Activated naive CD8-positive, alpha-beta T cell (primary cell): ENCODE results near the gene SCD5.

Experiments
- H3K27ac Mint-ChIP-seq: one replicate; pipeline ENCODE4 v1.8.0; 2021; ENCODE audit warnings: mixed read lengths
- H3K27me3 Mint-ChIP-seq: one replicate; pipeline ENCODE4 v1.8.0; 2021; ENCODE audit warnings: mixed read lengths
- H3K36me3 Mint-ChIP-seq: one replicate; pipeline ENCODE4 v1.8.0; 2021; ENCODE audit warnings: mixed read lengths
- H3K4me1 Mint-ChIP-seq: one replicate; pipeline ENCODE4 v1.8.0; 2021; ENCODE audit warnings: low read depth, mixed read lengths
- H3K4me3 Mint-ChIP-seq: one replicate; pipeline ENCODE4 v1.8.0; 2021; ENCODE audit warnings: mild to moderate bottlenecking, mixed read lengths
- H3K9me3 Mint-ChIP-seq: one replicate; pipeline ENCODE4 v1.8.0; 2021; ENCODE audit warnings: low read depth, mixed read lengths

SCD5 gene

DNA sequence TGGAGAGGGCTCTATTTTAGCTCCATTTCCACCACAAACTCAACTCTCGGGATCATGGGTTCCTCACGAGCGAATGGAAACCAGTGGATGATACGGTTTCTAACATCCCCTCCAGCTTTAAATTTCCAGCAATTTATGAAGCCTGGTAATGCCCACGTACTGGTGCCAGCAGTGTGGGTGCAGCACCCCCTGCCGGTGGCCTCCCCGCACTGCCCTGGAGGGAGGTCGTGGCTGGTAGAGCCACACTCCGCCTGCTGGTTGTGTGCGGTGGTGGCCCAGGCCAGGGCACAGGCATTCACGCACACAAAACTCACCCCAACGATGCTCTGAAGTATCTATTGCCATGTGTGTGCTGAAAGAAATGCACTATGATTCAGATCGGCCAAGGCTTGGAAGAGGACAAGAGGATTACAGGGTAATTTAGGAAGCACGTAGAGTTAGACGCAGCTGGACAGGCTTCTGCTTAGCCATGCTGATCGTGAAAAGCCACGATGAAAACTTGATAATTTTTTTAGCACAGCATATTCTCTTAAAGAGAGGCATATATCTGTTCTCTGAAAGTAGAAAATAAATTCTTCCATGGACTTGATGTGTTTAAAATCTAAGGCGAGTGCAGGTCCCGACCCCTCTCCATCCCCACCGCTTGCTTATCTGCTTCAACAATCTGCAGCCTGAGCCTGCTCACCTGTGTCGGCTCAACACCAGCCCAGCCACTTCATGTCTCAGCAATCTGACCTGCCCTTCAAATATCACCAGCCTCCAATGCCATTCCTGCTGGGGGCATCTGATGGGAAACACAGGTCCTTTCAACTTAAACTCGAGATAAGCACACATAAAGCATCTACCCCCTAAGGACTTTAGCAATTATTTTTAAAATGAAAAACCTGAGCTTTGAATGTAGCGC lies 59.1 kb downstream of the SCD5 start:
- Mint-ChIP-seq H3K27me3 (no peaks in the 10 kb centered on the region), H3K4me3 (no peak overlapping the region), H3K27ac (no peak overlapping the region), H3K36me3 (no peaks in the 10 kb centered on the region), H3K9me3 (no peaks in the 10 kb centered on the region), H3K4me1 (no peaks in the 10 kb centered on the region)

DNA sequence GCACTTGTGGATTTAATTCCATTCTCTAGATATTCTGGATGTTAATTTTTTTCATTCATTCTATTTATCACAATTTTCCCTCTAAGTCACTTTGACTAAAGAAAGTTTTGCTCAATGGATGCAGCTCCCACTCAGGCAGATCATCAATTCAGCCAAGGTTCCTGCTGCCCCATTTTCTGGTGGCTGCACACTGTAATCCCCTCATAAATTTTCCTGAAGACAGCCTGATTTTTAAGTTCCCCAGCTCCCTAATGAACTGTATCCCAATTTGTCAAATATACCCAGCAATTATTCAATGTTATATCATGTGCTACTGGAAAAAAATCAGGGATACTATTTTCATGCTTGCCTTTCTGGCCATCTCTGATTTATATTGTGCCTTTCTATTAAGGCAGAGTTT lies 61.2 kb downstream of the SCD5 start:
- no peak overlapping the region for H3K27ac Mint-ChIP-seq
- no peak overlapping the region for H3K4me3 Mint-ChIP-seq
- H3K9me3 Mint-ChIP-seq = no peaks in the 10 kb centered on the region
- no peaks in the 10 kb centered on the region for H3K4me1 Mint-ChIP-seq
- no peaks in the 10 kb centered on the region for H3K27me3 Mint-ChIP-seq
- no peaks in the 10 kb centered on the region for H3K36me3 Mint-ChIP-seq

DNA sequence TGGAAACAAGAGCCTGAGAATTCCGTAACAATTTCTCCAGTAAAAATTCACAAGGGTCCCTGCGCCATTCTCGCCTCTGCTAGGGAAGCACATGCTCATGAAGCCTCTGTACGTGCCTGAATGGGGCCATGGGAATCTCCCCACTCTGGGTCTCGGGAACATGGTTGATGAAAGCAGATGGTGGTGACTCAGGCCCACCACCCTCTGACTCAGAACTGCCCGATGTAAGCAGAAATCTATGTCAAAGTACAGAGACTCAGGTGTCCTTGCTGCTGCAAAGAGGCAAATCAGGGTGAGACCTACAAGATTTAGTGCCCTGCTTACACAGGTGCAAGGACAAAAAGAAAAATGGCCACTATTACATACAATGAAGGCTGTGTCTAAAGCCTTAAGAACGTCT lies 65.0 kb downstream of the SCD5 start:
- Mint-ChIP-seq H3K9me3 (no peaks in the 10 kb centered on the region), H3K27me3 (no peaks in the 10 kb centered on the region), H3K36me3 (no peaks in the 10 kb centered on the region), H3K4me1 (no peaks in the 10 kb centered on the region), H3K27ac (no peak overlapping the region), H3K4me3 (no peak overlapping the region)

DNA sequence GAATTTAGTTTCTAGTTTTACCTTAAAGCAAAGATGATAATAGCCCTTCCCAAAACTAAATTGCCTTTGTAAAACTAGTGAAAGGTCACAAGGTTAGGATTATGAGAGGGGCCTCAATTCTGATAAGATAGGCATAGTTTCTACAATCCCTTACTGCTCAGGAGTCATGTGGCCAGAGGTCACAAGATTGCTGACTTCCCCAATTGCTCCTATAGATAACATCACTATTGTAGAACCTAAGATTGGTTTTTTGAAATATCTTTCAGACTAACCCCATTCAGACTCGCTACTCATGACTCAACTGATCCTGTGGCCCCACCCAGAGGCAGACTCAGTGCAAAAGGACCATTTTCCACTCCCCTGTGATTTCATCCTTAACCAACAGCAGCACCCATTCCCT lies 70.3 kb downstream of the SCD5 start:
- Mint-ChIP-seq H3K4me1 (no peaks in the 10 kb centered on the region), H3K27ac (no peak overlapping the region), H3K36me3 (no peaks in the 10 kb centered on the region), H3K27me3 (no peaks in the 10 kb centered on the region), H3K9me3 (no peaks in the 10 kb centered on the region), H3K4me3 (no peak overlapping the region)

DNA sequence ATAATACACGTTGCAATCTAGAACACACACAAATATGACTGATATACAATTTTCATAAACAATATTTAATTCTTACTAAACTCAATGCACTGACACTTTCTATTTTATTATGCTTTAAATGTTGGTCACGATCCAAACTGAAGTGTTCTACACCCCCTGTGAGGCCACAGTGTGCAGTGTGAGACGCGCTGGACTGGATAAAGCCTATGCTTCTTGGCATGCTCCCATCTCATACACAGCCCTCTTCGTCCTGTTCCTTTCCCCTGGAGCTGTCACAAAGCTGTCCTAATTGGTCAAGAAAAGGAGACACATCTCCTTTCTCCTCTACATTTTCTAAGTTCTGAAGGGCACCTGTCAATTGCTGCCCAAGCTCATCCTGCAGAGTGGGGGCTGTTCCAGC lies 72.0 kb downstream of the SCD5 start:
- Mint-ChIP-seq H3K27me3 (no peaks in the 10 kb centered on the region), H3K9me3 (no peaks in the 10 kb centered on the region), H3K4me3 (no peak overlapping the region), H3K36me3 (no peaks in the 10 kb centered on the region), H3K4me1 (no peaks in the 10 kb centered on the region), H3K27ac (no peak overlapping the region)

DNA sequence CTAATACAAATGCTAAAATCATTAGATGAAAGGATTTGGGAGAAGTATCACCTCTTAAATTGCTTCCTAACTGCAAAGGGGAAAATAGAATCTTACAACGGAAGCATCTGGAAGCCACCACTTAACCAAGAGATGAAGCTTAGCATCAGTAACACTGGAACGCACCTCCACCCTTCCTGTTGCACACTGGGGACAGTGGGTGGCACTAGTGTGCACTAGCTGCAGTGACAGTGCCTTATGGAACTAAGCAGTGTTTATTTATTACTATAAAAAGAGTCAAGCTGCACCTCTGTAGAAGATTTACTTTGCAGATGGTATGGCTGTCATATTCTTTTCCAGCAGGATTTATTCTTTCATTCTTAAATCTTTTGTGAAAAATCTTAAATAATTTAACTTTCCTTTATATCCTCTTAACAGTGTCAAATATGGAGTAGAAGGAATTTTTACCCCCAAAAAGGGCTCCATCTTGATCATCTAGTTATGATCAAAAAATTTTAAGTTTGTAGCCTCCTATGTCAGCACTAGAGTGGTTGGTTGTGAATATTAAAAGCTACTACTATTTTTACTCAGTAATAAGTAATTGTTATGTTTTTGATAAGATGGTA lies 76.7 kb downstream of the SCD5 start:
- no peak overlapping the region for H3K27ac Mint-ChIP-seq
- no peak overlapping the region for H3K4me3 Mint-ChIP-seq
- H3K4me1 Mint-ChIP-seq = no peaks in the 10 kb centered on the region
- no peaks in the 10 kb centered on the region for H3K36me3 Mint-ChIP-seq
- no peaks in the 10 kb centered on the region for H3K9me3 Mint-ChIP-seq
- no peaks in the 10 kb centered on the region for H3K27me3 Mint-ChIP-seq

DNA sequence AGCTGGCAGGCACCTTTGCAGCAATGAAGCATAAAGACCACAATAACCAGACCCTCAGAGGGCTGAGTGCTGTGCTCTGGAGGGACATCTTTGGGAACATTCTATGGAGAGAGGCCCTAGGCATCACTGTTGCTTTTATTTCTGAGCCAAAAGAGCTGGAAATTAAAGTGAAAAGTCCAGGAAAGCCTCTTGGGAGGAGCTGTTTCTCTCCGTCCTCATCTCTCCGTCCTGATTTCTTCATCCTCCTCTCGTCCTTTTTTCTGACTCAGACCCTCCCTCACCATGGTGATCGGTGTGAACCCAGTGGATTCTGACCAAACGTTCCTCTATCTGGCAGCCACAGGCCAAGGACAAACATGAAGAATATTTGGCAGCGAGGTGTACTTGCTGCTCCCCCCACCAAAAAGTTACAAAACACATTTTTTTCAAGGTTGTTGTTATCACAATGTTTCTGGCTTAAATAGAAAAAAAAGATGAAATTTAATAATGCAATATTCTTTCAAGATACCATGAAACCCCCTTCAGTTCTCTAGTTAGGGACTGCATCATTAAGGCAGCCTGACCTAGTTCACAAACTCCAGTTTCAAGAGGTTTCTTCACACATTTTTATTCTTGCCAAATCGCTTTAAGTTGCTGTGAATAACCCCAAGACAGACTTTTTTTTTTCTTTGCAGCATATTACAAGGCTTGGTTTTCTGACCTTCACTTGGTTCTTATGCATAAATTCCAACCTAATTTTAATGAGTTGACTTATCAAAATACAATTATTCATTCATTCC lies 80.2 kb downstream of the SCD5 start:
- no peak overlapping the region for H3K4me3 Mint-ChIP-seq
- H3K4me1 Mint-ChIP-seq = no peaks in the 10 kb centered on the region
- no peaks in the 10 kb centered on the region for H3K27me3 Mint-ChIP-seq
- no peaks in the 10 kb centered on the region for H3K36me3 Mint-ChIP-seq
- H3K27ac Mint-ChIP-seq = no peak overlapping the region
- H3K9me3 Mint-ChIP-seq = no peaks in the 10 kb centered on the region

DNA sequence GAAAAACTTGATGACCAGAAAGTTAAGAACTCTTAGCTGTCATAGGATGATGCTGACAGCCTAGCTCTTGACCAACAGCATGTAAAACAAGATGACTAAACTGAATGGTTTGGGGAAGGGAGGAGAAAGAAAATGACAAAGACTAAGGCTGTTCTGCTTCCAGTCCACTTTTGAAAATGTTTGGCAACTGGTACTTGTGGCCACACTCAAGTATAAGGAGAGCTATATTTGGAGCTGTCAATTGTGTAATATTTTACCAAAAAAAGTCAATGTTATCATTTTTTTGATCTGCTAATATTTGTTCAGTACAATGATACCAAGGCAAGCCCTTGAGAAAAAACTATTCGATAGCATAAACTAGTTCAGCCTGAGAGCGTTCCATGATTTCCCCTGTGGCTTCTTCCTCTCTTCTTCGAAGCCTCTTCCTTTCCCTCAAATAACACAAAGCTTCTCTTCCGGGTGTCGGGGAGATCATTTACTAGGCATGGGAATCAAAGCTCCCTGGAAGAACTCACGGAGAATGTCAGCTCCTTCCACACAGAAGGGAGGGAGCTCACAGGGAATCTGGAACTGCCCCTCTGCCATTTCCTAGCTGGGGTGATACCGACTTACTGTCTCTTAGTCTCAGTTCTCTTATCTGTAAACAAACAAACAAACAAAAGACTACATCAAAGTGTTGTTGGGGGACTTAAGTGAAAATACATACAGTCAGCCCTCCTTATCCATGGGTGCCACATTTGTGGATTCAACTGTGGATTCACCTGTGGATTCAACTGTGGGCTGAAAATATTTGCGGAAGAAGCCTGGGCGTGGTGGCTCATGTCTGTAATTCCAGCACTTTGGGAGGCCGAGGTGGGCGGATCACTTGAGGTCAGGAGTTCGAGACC lies 82.6 kb downstream of the SCD5 start:
- H3K27me3 Mint-ChIP-seq = no peaks in the 10 kb centered on the region
- H3K36me3 Mint-ChIP-seq = no peaks in the 10 kb centered on the region
- H3K27ac Mint-ChIP-seq = no peak overlapping the region
- H3K4me3 Mint-ChIP-seq = no peak overlapping the region
- no peaks in the 10 kb centered on the region for H3K4me1 Mint-ChIP-seq
- no peaks in the 10 kb centered on the region for H3K9me3 Mint-ChIP-seq

DNA sequence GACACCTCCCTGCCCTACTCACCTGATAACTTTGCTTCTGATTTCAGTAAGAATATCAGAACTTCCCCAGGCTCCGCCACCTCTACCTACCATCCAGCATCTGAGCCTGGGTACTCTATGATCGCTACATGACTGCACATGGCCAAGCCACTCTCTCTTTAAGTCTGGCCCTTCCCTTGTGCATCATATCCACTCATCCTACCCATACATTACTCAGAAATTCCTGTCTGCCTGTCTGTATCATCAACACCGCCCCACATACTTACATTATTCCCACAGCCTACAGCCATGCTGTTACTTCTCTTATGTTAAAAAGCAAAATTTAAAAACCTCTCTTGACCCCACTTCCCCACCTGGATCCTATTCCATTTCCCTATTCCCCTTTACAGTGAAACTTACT lies 84.7 kb downstream of the SCD5 start:
- no peaks in the 10 kb centered on the region for H3K36me3 Mint-ChIP-seq
- H3K4me3 Mint-ChIP-seq = no peak overlapping the region
- no peaks in the 10 kb centered on the region for H3K4me1 Mint-ChIP-seq
- H3K27me3 Mint-ChIP-seq = no peaks in the 10 kb centered on the region
- no peak overlapping the region for H3K27ac Mint-ChIP-seq
- H3K9me3 Mint-ChIP-seq = no peaks in the 10 kb centered on the region

DNA sequence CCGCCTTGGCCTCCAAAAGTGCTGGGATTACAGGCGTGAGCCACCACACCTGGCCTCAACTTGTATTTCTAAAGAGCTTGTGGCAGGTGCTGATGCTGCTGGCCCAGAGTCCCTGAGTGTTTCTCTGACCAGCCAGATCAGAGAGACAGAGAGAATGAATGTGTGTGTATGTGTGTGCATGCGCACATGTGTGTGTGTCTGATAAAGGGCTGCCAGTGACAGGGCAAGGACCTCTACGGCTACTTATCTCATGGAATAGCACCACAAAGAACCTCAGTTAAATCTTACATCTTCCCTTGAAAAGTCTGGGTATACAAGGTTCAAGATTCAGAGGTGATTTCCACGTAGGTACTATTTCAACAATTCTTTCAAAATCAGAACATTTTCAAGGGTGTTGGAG lies 86.0 kb downstream of the SCD5 start:
- Mint-ChIP-seq H3K36me3 (no peaks in the 10 kb centered on the region), H3K4me3 (no peak overlapping the region), H3K27ac (no peak overlapping the region), H3K27me3 (no peaks in the 10 kb centered on the region), H3K4me1 (no peaks in the 10 kb centered on the region), H3K9me3 (no peaks in the 10 kb centered on the region)

DNA sequence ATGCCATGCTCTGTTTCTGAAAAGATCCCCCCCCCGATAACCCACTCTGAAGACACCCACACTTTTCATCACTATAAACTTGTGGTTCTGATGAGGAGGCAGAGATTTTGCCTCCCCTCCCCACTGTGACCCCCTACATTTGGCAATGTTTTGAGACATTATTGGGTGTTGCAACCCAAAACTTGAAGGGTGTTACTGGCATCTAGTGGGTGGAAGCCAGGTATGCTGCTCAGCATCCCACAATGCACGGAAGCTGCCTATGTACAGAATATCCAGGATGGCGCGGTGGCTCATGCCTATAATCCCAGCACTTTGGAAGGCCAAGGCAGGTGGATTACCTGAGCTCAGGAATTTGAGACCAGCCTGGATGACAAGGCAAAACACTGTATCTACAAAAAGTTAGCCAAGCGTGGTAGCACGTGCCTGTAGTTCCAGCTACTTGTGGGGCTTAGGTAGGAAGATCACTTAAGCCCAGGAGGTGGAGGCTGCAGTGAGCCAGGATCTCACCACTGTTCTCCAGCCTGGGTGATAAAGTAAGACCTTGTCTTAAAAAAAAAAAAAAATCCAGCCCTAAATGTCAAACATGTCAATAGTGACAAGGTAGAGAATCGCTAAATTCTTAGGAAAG lies 87.3 kb downstream of the SCD5 start:
- no peaks in the 10 kb centered on the region for H3K9me3 Mint-ChIP-seq
- H3K4me1 Mint-ChIP-seq = no peaks in the 10 kb centered on the region
- no peaks in the 10 kb centered on the region for H3K27me3 Mint-ChIP-seq
- no peak overlapping the region for H3K27ac Mint-ChIP-seq
- H3K36me3 Mint-ChIP-seq = no peaks in the 10 kb centered on the region
- H3K4me3 Mint-ChIP-seq = no peak overlapping the region

DNA sequence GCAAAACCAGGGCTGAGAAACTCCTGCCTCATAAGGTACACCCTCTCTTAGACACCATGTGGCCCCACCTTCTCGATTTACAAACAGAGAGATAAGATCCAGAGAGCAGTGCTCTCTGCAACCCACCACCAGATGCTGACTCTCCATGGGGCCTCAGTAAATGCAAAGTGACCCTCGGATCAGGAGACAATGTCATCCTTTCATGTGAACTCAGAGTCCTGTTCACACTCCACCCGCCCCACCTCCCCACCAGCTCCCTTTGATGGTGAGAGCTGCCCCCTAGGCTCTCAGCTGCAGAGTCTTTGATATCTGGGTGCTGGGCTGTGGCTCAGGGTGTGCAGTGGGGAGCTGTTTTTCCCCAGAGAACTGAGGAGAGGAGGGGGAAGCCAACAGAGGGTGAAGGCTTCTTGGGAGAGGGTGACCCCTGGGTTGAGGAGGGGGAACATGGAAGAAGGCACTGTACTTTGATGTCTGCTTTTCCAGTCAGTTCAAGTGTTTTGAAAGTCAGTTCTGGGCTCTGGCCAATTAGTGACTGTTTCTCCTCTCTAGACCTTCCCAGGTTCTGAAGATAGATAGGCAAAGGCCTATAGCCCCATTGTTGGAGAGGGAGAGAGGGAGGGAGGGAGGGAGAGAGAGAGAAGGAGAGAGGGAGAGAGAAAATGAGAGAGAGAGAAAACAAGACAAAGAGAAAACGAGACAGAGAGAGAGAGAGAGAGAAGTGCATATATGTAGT lies 88.2 kb downstream of the SCD5 start:
- H3K9me3 Mint-ChIP-seq = no peaks in the 10 kb centered on the region
- no peaks in the 10 kb centered on the region for H3K4me1 Mint-ChIP-seq

DNA sequence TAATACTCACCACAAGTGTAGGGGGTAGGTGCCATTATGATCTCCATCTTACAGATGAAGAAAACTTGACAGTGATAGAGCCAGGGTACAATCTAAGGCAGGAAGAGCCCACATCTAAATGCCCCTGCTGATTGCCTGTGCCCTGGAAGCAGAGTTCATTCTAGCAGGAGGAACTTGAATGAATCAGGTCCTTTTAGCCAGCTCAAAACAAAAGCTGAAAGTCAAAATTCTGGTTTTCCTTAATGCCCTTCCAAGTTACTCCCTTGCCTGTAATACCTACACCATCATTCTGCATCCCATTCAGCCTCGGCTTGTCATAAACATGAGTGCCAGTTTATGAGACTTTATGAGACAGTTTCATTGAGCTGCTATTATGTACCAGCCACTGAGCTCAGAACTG lies 89.6 kb downstream of the SCD5 start:
- H3K4me3 Mint-ChIP-seq = no peak overlapping the region
- no peaks in the 10 kb centered on the region for H3K36me3 Mint-ChIP-seq
- H3K27me3 Mint-ChIP-seq = no peaks in the 10 kb centered on the region
- no peaks in the 10 kb centered on the region for H3K4me1 Mint-ChIP-seq
- no peak overlapping the region for H3K27ac Mint-ChIP-seq
- H3K9me3 Mint-ChIP-seq = no peaks in the 10 kb centered on the region

More for the DNA sequence above, 88.2 kb downstream of the SCD5 start:
- Mint-ChIP-seq H3K4me3 (no peak overlapping the region), H3K27ac (no peak overlapping the region), H3K27me3 (no peaks in the 10 kb centered on the region), H3K36me3 (no peaks in the 10 kb centered on the region)
